GM21447 (cell line): ENCODE results near the gene LMNTD2.

Source experiments
- ATAC-seq: cut with Tn5 transposase; IDR thresholded peaks from one replicate; pipeline ENCODE4 v1.9.1; 2021; ENCODE audit not compliant: unreplicated experiment

The LMNTD2 gene

GRCh38 chr11:535519-536454 lies 24.8 kb downstream of the LMNTD2 start, which contains the start of gene HRAS:
Gene HRAS (minus strand): TSS chr11:535576.
- ATAC-seq: peak; percentile 59

GRCh38 chr11:535210-535518 lies 25.4 kb downstream of the LMNTD2 start:
- peak; percentile 14 for ATAC-seq

DNA sequence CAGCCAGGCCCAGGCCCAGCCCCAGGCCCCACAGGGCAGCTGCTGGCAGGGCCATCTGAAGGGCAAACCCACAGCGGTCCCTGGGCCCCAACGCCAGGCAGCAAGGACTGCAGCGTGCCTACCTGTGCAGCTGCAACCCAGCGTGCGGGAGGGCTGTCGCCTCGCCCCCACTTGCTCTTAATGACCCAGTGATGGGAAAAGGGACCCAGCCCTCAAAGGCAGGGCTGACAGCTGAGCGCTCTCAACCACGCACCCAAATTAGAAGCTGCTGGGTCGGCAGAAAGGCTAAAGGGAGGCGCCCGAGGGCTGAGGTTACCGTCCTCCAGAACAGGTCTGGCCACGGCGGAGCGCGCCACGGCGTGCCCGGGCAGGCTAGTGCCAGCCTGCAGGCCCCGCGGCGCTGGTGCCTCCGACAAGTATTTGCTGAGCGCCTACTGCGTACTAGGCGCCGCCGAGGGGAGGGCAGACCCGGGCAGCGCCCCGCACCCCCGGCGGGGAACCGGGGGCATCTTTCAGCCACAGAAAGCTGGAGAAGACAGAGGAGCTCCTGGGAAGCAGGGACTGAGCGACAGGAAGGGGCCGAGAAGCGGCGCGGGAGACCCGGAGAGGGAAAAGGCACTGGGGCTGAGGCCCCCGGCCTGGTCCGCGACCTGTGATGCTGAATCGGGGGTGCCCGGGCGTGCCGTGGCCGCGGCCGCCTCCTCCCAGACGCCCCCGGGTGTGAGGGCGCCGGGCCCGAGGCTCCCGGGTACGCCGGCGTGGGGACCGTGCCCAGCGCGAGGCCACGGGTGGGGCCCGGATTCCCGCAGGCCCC lies 25.9 kb downstream of the LMNTD2 start:
- no peak for ATAC-seq

GRCh38 chr11:533586-534395 lies 26.7 kb downstream of the LMNTD2 start:
- ATAC-seq: no peak

GRCh38 chr11:532986-533585 lies 27.5 kb downstream of the LMNTD2 start:
- no peak for ATAC-seq

DNA sequence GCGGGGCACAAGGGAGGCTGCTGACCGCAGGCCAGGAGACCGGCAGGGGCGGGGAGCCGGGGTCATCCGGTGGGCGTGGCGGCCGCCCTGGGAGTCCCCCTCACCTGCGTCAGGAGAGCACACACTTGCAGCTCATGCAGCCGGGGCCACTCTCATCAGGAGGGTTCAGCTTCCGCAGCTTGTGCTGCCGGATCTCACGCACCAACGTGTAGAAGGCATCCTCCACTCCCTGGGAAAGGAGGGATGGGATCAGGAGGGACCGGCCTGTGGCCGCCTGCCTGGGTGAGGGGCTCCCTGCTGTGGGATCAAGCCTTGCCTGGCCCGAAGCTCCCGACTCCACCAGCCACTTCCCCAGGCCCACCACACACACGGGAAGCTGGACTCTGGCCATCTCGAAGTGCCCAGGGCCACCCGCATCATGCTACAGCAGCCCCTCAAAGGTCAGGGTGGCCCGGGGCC lies 28.0 kb downstream of the LMNTD2 start:
- no peak for ATAC-seq

GRCh38 chr11:531919-532526 lies 28.5 kb downstream of the LMNTD2 start:
- ATAC-seq: no peak

DNA sequence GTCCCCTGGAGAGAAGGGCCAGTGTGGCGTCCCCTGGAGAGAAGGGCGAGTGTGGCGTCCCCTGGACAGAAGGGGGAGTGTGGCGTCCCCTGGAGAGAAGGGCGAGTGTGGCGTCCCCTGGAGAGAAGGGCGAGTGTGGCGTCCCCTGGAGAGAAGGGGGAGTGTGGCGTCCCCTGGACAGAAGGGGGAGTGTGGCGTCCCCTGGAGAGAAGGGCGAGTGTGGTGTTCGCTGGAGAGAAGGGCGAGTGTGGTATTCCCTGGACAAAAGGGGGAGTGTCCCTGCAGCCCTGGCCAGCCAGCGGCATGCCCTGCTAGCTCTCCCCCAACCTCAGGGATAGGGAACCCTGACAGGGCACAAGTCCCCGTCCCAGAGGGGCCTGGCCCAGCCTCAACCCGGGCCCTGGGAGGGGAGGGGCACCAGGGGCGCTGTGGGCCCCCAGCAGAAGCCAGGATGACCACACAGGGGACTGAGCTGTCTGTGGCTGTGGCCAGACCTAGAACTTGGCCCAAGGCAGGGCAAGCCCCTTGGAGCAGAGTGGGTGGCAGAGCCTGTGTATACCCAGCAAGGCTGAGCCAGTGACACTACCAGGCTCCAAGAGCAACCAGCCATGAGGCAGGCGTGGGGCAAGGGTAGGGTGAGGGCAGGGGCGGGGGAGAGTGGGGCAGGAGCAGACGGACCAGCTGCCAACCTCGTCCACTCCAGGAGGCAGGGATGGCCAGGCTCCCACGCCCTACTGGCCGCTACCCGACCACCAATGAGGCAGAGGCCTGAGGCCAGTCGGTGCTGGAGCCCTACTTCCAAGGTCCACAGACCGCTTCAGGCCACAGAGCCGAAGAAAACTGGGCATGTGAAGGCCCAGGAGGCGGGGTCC lies 29.3 kb downstream of the LMNTD2 start:
- ATAC-seq: no peak

DNA sequence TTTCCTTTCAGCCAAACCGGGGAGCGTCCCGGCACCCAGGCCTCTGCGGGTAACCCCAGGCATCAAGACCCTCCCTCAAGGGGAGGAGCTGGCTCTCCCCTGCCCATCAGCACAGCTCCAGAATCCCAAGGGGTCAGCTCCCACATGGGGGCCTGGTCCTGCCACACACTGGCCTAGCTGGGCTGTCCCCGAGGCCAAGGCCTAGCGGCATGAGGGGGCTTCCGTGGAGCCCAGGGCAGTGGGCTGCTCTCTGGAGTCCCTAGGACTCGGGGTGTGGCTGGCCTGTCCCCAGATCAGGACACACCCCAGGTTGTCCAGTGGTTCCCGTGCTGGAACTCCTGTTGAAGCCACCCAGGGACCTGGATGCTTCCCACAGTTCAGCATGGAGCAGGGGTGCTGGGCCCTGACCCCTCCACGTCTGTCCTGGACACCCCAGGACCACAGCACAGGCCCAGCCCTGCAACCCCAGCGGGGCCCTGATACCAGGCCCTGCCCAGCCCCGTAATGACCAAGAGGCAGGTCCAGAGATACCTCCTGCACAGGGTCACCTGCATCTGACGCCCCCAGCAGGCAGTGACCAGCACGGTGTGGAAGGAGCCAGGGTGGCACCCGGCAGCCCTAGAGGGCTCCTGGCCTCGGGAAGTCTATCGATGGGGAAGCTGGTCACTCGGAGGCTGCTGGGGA lies 30.7 kb downstream of the LMNTD2 start:
- no peak for ATAC-seq

GRCh38 chr11:528815-529727 lies 31.5 kb downstream of the LMNTD2 start:
- ATAC-seq: no peak

DNA sequence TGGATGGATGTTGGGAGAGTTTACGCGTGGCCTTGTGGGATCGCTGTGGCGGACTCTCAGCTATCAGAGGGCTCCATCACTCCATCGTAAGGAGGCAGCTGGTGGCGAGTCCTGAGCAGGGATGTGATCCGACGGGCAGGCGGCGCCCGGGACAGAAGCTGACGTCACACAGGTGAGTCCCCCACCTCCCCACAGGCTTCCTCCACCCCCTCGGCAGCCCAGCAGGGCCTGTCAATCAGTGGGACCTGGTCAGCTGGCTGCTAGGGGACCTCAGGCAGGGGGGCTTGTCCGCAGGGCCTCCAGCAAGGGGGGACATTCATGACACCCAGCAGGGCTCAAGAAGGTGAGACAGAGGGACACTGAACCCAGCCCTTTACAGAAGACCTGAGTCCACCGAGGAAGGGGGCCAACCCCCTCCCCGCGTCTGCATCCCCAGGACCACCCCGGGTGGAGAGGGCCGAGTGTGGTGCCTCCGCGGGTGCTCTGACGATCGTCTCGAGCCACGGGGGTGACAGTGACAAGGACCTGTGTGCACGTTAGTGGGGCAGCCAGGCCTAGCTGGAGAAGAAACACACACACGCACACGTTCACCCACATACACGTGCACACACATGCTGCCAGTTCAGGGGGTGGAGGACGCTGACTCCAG lies 32.2 kb downstream of the LMNTD2 start:
- ATAC-seq: no peak

DNA sequence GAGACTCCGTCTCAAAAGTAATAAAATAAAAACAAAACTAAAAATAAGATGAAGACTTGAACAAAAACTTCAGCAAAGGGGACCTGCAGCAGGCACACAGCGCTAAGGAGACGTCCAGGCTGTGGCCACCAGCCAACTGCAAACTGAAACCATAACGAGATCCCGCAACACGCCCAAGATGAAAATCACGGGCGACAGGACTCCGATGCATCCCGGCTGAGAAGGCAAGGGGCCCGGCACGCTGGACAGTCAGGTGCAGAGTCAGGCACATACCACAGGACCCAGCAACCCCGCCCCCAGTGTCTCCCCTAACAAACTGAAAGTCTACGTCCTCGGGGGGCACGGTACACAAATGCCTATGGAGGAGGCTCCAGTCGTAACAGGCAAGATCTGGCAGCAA lies 34.3 kb downstream of the LMNTD2 start:
- ATAC-seq: no peak

GRCh38 chr11:521177-521688 lies 39.3 kb downstream of the LMNTD2 start:
- no peak for ATAC-seq

DNA sequence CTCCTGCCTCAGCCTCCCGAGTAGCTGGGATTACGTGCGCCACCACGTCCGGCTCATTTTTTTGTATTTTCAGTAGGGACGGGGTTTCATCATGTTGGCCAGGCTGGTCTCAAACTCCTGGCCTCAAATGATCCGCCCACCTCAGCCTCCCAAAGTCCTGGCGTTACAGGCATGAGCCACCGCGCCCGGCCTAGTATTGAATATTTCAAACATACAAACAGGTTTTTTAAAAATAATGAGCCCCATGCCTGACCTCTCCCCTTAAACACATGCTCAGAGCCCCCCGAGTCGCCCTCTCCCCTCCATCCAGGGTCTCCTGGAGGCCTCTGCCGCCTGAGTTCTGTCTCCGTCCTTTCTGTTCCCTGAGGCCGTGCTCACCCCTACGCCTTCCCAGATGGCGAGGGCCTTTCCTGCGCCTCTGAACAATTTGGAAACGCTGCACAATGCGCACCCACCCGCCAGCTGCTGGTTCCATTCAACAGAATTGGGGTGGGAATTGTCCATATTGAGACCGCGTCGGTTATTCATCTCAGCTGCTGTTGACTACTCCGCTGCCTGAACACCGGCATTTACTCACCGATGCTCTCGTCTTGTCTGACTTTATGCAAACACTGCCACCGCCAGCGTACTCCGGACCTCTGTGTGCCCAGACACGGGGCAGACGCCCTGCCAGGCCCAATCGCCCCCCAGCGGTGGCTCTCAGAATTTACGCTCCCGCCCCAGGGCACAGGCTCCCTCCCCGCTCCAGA lies 39.9 kb downstream of the LMNTD2 start:
- no peak for ATAC-seq

GRCh38 chr11:518463-519202 lies 41.9 kb downstream of the LMNTD2 start:
- peak; percentile 82 for ATAC-seq
